Peyer's patch (tissue), 4 donors: ENCODE results near the gene DPEP2NB.

ENCODE experiments used
- POLR2A ChIP-seq, 2 donors: fragments of 450-650 bp; IDR thresholded peaks; one replicate each; pipeline ENCODE4 v1.5.1; 2017; ENCODE audit warnings: antibody characterized with exemption in 2 of 2, mild to moderate bottlenecking in 2 of 2, moderate library complexity in 2 of 2
- TF ChIP-seq, protein P1 (sequence below), 6 experiments: fragments of 450-650 bp in 4 of 6; fragments of 200-600 bp in 2 of 6; sonication (generic) in 1 of 6; IDR thresholded peaks; one replicate each; pipeline ENCODE4 v1.5.1; 2017 to 2019; ENCODE audit warnings: antibody characterized with exemption in 6 of 6, mild to moderate bottlenecking in 3 of 6, moderate library complexity in 1 of 6

DNA sequence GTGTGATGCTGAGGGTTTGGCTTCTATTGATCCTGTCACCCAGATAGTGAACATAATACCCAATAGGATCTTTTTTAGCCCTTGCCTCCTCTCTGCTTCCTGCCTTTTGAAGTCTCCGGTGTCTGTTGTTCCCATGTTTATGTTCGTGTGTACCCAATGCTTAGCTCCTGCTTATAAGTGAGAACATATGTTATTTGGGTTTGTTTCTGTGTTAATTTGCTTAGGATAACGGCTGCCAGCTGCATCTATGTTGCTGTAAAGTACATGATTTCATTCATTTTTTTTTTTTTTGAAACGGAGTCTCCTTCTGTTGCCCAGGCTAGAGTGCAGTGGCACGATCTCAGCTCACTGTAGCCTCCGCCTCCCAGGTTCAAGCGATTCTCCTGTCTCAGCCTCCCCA is 30.4 kb upstream of the DPEP2NB start:
- TF ChIP-seq, protein P1, sequence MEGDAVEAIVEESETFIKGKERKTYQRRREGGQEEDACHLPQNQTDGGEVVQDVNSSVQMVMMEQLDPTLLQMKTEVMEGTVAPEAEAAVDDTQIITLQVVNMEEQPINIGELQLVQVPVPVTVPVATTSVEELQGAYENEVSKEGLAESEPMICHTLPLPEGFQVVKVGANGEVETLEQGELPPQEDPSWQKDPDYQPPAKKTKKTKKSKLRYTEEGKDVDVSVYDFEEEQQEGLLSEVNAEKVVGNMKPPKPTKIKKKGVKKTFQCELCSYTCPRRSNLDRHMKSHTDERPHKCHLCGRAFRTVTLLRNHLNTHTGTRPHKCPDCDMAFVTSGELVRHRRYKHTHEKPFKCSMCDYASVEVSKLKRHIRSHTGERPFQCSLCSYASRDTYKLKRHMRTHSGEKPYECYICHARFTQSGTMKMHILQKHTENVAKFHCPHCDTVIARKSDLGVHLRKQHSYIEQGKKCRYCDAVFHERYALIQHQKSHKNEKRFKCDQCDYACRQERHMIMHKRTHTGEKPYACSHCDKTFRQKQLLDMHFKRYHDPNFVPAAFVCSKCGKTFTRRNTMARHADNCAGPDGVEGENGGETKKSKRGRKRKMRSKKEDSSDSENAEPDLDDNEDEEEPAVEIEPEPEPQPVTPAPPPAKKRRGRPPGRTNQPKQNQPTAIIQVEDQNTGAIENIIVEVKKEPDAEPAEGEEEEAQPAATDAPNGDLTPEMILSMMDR (IDR thresholded peaks at IDR 0.05), result no peak
- no peak for TF ChIP-seq POLR2A (IDR thresholded peaks at IDR 0.05)
